Panc1 (cell line): ENCODE results near the gene ABI3BP. TPM values are rescaled to one million over a fixed set of nuclear protein-coding genes. Genes with fewer than 3 reads are reported as not detected.

ENCODE experiments used
- ATAC-seq: fragments of 200-7000 bp; cut with Tn5 transposase; 2 replicates; pipeline ENCODE4 v1.9.1; 2020; ENCODE audit warnings: mild to moderate bottlenecking, moderate library complexity
- BruUV-seq: library from RNA; stranded (reverse); fragments of 400-500 nt; replicated peaks from 2 replicates; lab custom pipeline; 2021; lab: Mats Ljungman, UMichigan
- CTCF ChIA-PET: fragments of 300-600 bp; sonication (Branson Sonifier 250); formaldehyde crosslinking; loops from one replicate; lab custom pipeline; 2022; ENCODE audit warnings: antibody characterized with exemption; lab: Charles Lee
- POLR2A ChIA-PET: fragments of 300-600 bp; sonication (Branson Sonifier 250); formaldehyde crosslinking; loops from one replicate; lab custom pipeline; 2022; ENCODE audit warnings: antibody characterized with exemption; lab: Charles Lee
- DNase-seq: peaks from one replicate; pipeline ENCODE4 v3.0.0-alpha.2; 2010; ENCODE audit warnings: low read depth, low spot score
- H3K27ac ChIP-seq: 2 replicates; pipeline ENCODE4 v1.5.1; 2011; ENCODE audit warnings: mild to moderate bottlenecking, low read length, inconsistent platforms
- H3K27me3 ChIP-seq: fragments of 200-500 bp; sonication (Bioruptor generic); 2 replicates; pipeline ENCODE4 v1.6.0; 2014; ENCODE audit warnings: low read length, inconsistent platforms; ENCODE audit not compliant: control insufficient read depth, insufficient read depth
- H3K36me3 ChIP-seq: fragments of 200-500 bp; sonication (Bioruptor generic); 2 replicates; pipeline ENCODE4 v1.5.1; 2014; ENCODE audit warnings: inconsistent platforms, mild to moderate bottlenecking, low read length, moderate library complexity; ENCODE audit not compliant: control insufficient read depth, insufficient read depth
- H3K4me1 ChIP-seq: 2 replicates; pipeline ENCODE4 v1.5.1; 2011; ENCODE audit warnings: inconsistent platforms, mild to moderate bottlenecking, low read length, moderate library complexity; ENCODE audit not compliant: control insufficient read depth, insufficient read depth
- H3K4me3 ChIP-seq, 2 experiments: 2 replicates each; pipeline ENCODE4 v1.5.1; 2011 to 2012; ENCODE audit warnings: low read depth in 2 of 2, low read length in 2 of 2, mild to moderate bottlenecking in 2 of 2, inconsistent platforms in 1 of 2, moderate library complexity in 1 of 2
- H3K9me3 ChIP-seq: fragments of 200-500 bp; sonication (Bioruptor generic); 2 replicates; pipeline ENCODE4 v1.5.1; 2014; ENCODE audit warnings: low read depth, mild to moderate bottlenecking, inconsistent platforms, low read length, moderate library complexity; ENCODE audit not compliant: control insufficient read depth, insufficient read depth
- POLR2AphosphoS5 ChIP-seq: IDR thresholded peaks from 2 replicates; pipeline ENCODE4 v1.6.1; 2012; ENCODE audit warnings: mild to moderate bottlenecking, low read depth, low read length, moderate library complexity
- SIN3A ChIP-seq: IDR thresholded peaks from 2 replicates; pipeline ENCODE4 v1.6.1; 2012; ENCODE audit warnings: low read depth, mild to moderate bottlenecking, low read length, moderate library complexity, borderline replicate concordance; ENCODE audit not compliant: insufficient read depth
- TCF7L2 ChIP-seq: IDR thresholded peaks from 2 replicates; pipeline ENCODE4 v1.6.1; 2011; ENCODE audit warnings: mild to moderate bottlenecking, low read depth, low read length, inconsistent platforms
- in situ Hi-C: cut with HindIII; loops from 2 replicates; pipeline ENCODE4 v1.10.0; 2016; ENCODE audit warnings: low sequenced_read_pairs, low pct_unique_long_range_greater_than_20kb
- intact Hi-C: fragments of 100-400 bp; cut with micrococcal nuclease; formaldehyde crosslinking; loops from one replicate; pipeline ENCODE4 v1.10.0; 2022; ENCODE audit not compliant: unreplicated experiment
- total RNA-seq: library from RNA; stranded (reverse); gene quantifications from one replicate; pipeline ENCODE4 v1.2.1, GENCODE V29; 2021; ENCODE audit not compliant: unreplicated experiment
- TF ChIP-seq, protein P1 (sequence below), 2 experiments: IDR thresholded peaks; 2 replicates each; pipeline ENCODE4 v1.6.1; 2011 to 2012; ENCODE audit warnings: low read depth in 2 of 2, control low read depth in 1 of 2, low read length in 1 of 2, mild to moderate bottlenecking in 1 of 2, moderate library complexity in 1 of 2; ENCODE audit not compliant: insufficient read depth in 1 of 2
- TF ChIP-seq, protein P2 (sequence below): fragments of 450-650 bp; IDR thresholded peaks from 2 replicates; pipeline ENCODE4 v1.5.1; 2017; ENCODE audit warnings: mild to moderate bottlenecking

ABI3BP gene
- total RNA-seq, 1 experiment from 2014 or later: 0.21 TPM

DNA sequence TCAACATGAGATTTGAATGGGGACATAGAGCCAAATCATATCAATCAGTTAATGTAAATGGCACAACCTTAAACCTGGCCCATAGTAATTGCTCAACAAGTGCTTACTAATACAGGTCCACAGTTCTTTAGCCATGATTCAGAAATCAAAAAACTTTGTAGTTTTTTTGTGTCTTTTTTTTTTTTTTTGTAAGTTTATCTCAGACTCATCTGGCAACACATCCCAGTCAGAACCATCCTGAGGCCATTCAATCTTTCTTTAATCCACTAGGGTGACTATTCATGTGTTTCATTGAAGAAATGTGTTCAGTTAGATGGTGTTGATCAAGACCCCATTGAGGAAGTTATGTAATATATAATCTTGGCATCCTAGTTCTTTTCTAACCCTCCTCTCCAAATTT lies 65.4 kb downstream of the ABI3BP start:
- 0 out of 2 replicates have a peak, but pooled peaks cover 5% of the 10 kb centered on the region for H3K27me3 ChIP-seq
- no peaks in the 10 kb centered on the region for H3K4me1 ChIP-seq
- no peak overlapping the region for H3K27ac ChIP-seq
- intact Hi-C loops (no loop called here), in situ Hi-C loops (no loop called here)
- no peaks in the 10 kb centered on the region for H3K9me3 ChIP-seq
- no peaks in the 10 kb centered on the region for H3K36me3 ChIP-seq
- no TSS peak for BruUV-seq
- DNase-seq (no peak), ATAC-seq (no peak)
- ChIA-PET CTCF (no interaction called here), POLR2A (no interaction called here)
- TF ChIP-seq, protein P1, sequence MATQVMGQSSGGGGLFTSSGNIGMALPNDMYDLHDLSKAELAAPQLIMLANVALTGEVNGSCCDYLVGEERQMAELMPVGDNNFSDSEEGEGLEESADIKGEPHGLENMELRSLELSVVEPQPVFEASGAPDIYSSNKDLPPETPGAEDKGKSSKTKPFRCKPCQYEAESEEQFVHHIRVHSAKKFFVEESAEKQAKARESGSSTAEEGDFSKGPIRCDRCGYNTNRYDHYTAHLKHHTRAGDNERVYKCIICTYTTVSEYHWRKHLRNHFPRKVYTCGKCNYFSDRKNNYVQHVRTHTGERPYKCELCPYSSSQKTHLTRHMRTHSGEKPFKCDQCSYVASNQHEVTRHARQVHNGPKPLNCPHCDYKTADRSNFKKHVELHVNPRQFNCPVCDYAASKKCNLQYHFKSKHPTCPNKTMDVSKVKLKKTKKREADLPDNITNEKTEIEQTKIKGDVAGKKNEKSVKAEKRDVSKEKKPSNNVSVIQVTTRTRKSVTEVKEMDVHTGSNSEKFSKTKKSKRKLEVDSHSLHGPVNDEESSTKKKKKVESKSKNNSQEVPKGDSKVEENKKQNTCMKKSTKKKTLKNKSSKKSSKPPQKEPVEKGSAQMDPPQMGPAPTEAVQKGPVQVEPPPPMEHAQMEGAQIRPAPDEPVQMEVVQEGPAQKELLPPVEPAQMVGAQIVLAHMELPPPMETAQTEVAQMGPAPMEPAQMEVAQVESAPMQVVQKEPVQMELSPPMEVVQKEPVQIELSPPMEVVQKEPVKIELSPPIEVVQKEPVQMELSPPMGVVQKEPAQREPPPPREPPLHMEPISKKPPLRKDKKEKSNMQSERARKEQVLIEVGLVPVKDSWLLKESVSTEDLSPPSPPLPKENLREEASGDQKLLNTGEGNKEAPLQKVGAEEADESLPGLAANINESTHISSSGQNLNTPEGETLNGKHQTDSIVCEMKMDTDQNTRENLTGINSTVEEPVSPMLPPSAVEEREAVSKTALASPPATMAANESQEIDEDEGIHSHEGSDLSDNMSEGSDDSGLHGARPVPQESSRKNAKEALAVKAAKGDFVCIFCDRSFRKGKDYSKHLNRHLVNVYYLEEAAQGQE (IDR thresholded peaks at IDR 0.05; ENCODE audit: insufficient read depth in 1 of 2, low read depth in 2 of 2, low read length in 1 of 2): no peak
- TF ChIP-seq TCF7L2 (no peak), SIN3A (no peak), POLR2AphosphoS5 (no peak)
- TF ChIP-seq, protein P2, sequence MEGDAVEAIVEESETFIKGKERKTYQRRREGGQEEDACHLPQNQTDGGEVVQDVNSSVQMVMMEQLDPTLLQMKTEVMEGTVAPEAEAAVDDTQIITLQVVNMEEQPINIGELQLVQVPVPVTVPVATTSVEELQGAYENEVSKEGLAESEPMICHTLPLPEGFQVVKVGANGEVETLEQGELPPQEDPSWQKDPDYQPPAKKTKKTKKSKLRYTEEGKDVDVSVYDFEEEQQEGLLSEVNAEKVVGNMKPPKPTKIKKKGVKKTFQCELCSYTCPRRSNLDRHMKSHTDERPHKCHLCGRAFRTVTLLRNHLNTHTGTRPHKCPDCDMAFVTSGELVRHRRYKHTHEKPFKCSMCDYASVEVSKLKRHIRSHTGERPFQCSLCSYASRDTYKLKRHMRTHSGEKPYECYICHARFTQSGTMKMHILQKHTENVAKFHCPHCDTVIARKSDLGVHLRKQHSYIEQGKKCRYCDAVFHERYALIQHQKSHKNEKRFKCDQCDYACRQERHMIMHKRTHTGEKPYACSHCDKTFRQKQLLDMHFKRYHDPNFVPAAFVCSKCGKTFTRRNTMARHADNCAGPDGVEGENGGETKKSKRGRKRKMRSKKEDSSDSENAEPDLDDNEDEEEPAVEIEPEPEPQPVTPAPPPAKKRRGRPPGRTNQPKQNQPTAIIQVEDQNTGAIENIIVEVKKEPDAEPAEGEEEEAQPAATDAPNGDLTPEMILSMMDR: no peak
- H3K4me3 ChIP-seq: no peak overlapping the region

DNA sequence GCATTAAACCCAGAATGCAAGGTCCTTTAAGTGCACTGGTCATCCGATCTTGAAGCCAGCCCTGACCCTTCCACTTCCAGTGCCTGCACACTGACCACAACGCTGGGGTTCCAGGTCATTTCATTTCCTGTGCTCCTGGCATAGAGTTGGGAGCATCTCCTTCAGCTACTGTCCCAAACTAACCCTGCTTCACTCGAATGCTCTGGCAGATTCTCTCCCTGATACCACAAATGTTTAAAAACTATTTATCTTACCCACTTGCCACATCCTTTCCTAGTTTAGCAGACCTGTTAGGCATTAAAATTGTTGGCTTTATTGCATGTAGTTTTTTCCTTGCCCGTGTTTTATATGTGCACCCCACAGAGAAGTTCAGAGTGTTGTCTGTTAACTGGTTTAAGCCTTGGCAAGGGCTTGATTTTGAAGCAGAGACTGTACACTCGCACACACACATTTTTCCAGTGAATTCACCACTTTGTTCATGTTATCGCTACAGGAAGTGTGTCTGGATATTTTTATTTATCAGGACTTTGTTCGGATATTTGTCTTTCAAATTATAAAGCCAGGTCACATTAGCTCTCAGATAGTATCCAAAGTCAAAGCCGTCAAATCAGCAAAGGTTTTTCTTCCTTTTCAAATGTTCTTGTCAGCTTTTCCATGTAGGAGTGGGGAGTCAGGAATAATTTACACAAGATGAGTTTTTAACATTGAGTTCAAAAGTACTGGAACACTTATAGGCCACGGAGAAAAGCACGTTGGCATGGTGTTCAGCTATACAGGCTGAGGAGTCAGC lies 77.3 kb downstream of the ABI3BP start:
- DNase-seq (no peak), ATAC-seq (no peak)
- CTCF ChIA-PET: no interaction called here
- H3K36me3 ChIP-seq: no peaks in the 10 kb centered on the region
- H3K27ac ChIP-seq: no peak overlapping the region
- in situ Hi-C loops (no loop called here), intact Hi-C loops (no loop called here)
- no TSS peak for BruUV-seq
- no peaks in the 10 kb centered on the region for H3K9me3 ChIP-seq
- TF ChIP-seq, protein P1 (IDR thresholded peaks at IDR 0.05; ENCODE audit: insufficient read depth in 1 of 2, low read depth in 2 of 2, low read length in 1 of 2): no peak
- TF ChIP-seq, protein P2: no peak
- TF ChIP-seq POLR2AphosphoS5: no peak
- H3K4me1 ChIP-seq: no peaks in the 10 kb centered on the region
- no peaks in the 10 kb centered on the region for H3K27me3 ChIP-seq
- POLR2A ChIA-PET: no interaction called here
- H3K4me3 ChIP-seq: no peak overlapping the region
